Occipital lobe (tissue), 2 donors: ENCODE measurements around the gene ARL5C. TPM values are rescaled to one million over a fixed set of nuclear protein-coding genes. Genes with fewer than 3 reads are reported as not detected.
"Not testable (repeated sequence)": the region's sequence is repeated elsewhere in the genome, so short reads cannot be mapped to it uniquely, and the experiment has no call there.

Source experiments
- DNase-seq: peaks from one replicate; lab custom pipeline; 2025; lab: John Stamatoyannopoulos, UW
- total RNA-seq: library from RNA; depleted of rRNA; stranded (reverse); fragments of >200 nt; gene quantifications from one replicate; pipeline ENCODE4 v1.2.3, GENCODE V29; 2014

Gene ARL5C
- total RNA-seq, 1 donor from 2014 or later: not detected

DNA sequence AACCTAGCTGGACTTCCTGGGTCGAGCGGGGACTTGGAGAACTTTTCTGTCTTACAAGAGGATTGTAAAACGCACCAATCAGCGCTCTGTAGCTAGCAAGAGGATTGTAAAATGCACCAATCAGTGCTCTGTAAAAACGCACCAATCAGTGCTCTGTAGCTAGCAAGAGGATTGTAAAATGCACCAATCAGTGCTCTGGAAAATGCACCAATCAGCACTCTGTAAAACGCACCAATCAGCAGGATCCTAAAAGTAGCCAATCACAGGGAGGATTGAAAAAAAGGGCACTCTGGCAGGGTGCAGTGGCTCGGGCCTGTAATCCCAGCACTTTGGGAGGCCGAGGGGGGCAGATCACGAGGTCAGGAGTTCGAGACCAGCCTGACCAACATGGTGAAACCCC lies 2.5 kb upstream of the ARL5C start:
- DNase-seq: not testable (repeated sequence)

DNA sequence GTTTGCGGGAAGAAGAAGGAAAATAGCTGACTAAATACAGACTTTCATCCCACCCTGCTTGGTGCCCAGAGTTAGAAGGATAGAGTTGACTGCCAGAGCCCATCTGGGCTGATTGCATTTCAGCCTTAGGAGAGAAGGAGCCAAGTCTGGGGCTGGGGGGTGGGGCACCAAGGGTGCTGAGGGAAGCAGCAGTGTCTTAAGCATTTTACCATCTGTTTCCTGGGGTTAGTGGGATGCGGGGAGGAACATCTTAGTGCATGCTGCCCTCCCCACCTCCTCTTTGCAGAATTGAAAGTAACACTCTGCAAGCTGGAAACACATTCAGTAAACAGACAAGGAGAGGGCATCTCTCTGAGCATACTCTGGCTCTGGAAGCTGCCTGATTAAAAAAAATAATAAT lies 1.5 kb upstream of the ARL5C start:
- DNase-seq: no peak

DNA sequence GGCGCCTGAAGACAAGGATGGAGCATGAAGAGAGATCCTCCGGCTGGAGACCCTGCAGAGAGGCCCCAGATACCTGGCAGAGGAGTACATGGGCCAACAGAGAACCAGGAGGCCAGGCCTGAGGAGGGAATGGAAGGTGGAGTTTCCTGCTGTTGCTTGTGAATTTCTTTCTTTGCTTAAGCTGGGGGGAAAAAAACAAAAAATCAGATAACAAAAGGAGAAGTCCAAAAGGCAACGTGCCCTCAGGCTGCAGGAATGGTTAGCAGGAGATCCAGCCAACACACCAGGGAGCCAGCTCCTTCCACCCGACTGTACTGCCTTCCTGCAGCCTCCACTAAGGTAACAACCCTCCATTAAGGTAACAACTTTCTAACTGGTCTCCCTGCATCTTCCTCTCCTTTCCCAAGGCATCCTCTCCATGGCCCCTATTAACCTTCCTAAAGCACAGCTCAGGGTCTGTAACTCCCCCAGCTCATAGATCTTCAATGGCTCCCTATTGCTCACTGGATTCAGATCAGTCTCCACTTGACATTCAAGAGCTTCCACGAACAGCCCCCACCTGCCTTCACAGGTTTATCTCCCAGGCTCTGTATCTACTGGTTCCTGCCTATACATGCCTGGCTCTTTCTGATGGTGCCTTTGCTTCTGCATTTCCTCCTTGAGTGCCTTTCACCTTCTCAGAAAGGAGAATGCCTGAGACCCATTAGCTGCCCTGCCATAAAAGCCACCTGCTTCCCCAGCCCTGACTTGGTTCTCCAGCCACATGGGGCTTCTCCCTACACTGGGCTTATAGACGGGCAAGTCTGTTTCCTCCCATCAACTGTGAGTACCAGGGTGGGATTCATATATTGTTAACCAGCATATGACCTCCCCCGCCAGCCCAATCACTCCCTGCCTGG lies 725 bp upstream of the ARL5C start:
- DNase-seq: no peak

DNA sequence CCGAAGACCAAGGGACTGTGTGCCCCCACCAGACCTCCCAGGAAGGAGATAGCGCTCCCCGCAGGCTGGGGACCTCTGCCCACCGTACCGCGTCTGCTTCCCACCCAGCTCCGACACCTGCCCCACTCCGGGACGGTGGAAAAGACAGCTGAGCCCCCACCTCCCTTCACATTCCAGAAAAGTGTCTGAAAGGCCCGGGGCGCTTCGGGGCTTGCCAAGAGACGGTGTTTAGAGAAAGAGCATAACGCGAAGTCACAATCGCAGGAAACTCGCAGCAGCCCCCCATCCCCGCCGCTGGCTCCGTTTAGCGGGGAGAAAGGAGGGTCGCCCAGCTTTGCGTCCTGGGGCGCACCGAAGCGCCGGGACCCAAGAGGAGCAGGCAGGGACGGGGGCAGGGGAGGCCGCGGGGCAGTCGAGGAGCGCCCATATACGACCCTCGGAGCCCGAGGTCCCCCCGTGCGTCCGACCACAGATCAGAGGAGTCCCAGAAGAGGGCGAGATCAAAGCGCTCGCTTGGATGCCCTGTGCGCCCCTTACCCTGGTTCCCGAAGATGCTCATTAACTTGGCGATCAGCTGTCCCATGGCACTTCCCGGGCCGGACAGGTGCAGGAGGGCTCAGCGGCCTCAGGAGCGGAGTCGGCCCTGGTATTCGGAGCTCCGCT lies 652 bp downstream of the ARL5C start:
- no peak for DNase-seq

DNA sequence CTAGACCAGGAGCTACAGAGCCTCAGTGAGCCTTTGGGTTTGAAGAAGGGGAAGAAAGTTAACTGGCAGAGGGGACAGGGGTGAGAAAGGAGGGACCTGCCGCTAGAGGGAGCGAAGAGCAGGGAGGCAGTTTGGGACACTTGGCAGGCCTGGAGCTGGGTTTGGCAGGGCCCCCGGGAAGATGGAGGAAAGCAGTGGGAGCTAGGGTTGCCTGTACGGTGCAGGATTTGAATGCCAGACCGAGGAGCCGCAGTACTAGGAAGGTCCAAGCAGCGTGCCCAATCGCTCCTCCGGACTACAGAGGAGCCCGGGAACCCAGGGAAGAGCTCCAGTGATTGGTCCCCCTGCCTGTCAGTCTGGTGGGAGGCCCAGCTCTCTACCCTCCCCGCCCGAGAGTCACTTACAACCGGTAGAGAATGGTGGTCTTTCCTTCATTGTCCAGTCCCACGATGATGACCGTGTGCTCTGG lies 1.3 kb downstream of the ARL5C start:
- DNase-seq: peak; percentile 56

DNA sequence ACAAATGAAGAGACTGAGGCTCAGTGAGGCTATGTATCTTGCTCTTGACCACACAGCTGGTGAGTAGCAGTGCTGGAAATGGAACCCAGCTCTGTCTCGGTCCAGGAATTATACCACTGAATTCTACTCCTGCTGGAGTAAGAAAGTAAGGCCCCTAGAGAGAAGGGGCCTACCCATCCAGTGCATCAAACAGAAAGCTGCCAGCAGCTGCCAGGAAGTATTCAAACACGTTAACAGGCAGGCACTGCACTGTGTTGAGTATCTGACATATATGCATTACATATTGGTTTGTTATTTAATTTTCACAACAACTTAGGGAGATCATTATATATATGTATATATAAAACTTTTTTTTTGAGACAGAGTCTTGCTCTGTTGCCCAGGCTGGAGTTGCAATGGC lies 4.0 kb downstream of the ARL5C start:
- no peak for DNase-seq

DNA sequence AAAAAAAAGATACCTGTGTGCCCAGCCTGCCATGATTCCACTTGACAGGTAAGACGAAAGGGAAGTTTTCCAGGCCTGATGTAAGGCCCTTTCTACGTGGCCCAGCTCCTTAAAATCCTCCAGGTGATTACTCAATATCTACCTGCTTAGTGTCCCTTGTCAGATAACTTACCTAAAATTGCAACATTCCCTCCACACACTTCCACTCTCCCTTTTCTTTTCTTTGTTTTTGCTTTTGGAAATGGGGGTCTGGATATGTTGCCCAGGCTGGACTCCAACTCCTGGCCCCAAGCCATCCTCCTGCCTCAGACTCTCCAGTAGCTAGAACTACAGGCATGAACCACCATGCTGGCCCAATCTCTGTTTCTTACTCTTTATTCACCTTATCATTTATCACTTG lies 7.3 kb downstream of the ARL5C start:
- no peak for DNase-seq

DNA sequence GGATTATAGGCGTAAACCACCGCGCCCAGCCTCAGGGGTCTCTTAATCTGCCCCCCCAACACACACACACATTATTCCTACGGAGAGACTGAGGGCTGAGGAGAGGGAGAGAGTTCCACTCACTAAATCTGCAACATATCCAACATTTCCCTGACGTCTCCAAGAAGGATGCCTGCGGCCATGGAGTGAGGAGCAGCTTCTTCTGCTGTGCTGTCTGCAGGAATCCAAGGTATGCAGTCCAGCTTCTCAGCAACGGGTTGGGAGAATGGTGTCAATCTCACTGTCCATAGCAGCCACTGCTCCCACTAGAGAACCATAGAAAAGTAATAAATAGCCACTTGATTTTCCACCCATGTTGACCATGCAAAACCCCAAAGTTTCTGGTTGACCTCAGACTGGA lies 9.5 kb downstream of the ARL5C start:
- no peak for DNase-seq

DNA sequence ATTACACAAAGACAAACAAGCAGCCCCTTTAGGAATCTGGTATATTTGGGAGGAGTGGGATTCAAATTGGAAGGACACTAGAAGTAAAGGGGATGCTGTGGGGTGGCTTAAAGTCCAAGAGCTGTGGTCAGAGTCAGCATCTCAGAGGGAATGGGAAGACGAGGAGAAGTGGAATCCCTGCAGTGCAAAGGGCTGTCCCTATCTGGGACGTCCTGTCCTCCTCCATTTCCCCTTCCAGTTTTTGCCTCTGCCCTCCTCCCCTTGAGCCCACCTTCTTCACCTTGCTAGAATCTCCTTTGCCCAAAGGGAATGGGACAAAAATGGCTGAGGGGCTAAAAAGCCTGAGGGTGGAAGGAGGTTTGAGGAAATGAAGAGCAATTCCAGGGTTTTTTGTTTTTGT lies 10.3 kb downstream of the ARL5C start:
- DNase-seq: no peak

DNA sequence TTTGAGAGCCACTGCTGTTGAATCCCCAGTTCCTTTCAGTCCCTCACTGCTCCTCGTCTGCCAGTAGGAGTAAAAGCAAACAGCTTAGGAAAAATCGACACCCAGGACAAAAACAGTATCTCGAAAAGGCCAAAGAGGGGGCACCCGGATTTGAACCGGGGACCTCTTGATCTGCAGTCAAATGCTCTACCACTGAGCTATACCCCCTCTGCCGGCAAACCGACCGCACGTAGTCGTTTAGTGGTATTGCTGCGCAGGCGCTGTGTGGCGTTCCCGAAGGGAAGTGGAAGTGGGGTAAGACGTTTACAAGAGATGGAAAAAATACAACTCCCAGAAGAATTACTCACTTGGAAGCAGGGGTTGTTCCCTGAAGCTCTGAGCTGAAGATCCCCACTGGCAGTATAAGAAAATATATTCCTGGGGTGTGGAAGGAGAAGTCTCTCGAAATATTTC lies 12.3 kb downstream of the ARL5C start:
- DNase-seq: peak; percentile 84

DNA sequence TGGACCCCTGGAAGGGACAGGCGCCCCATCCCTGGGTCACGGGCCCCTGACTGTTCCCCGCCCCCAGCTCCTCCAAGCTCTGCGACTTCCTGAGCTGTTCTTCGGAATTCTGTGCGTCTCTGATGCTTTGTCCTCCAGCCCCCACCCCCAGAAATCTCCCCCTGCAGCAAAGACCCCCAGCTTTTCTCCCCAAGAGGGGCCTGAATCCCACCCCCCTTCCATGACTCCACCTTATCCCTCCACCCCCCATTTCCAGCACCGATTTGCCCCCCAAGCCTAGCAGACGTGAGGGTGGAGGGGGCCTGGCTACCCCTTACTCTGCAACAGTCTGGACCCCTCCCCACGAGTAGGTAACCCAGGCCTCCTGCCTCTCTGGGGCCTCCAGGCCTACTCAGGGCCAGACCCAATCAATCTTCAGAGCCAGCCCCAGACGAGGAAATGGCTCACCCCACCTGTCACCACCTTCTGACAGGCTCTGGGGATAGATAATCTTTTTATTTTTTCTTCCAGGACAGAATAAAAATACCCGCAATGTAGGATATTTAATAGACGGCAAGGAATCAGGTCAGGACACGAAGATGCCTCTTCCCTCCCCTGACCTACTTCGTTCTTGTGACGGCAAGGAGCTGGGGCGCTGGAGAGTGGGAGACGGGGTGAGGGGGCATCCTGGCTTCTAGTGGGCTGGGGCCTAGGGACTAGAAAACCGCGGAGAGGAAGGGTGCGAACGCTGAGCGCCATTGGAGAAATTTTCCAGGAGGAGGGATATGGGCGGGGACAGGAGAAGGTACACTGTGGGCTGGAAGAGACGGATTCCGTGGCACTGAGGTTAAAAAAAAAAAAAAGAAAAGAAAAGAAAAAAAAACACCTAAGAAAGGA lies 13.8 kb downstream of the ARL5C start:
- peak; percentile 54 for DNase-seq

DNA sequence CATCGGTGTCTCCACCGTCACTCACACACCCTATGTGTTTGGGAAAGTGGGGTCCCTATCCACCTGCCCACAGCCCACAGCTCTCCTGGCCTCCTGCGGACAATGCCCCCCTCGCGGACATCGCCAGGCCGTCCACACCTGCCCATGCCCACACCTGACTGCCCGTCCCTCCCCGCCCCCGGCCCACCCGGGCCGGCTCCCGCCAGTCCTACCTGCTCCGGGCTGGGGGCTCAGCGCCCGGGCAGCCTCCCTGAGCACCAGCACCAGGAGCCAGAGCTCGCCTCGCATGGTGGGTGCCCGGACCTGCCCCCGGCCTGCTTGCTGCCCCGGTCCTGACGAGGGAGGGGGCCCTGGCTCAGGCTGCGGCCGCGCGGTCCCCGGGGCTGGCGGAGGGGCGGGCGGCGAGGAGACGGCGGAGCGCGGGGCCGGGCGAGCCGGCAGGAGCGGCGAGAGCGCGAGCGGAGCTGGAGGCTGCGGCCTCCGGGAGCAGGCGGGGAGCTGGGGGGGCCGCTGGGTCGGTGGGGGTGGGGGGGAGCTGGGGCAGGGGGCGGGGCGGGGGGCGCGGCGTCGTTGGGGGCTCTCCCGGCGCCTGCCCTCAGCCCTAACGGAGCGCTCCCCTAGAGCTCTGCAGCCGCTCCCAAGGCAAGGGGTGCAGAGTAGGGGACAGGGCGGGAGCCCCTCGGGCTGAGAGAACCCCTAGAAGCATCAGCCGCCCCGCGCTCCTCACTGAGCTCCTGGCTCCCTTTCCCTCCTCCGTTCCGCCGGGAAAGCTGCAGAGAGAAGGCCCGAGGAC lies 14.6 kb downstream of the ARL5C start, which contains the start of gene PLXDC1:
PLXDC1 (minus strand) TSS at position 488 of the 793 bp plus-strand sequence; CDS start at position 288, 200 bp downstream.
- no peak for DNase-seq

DNA sequence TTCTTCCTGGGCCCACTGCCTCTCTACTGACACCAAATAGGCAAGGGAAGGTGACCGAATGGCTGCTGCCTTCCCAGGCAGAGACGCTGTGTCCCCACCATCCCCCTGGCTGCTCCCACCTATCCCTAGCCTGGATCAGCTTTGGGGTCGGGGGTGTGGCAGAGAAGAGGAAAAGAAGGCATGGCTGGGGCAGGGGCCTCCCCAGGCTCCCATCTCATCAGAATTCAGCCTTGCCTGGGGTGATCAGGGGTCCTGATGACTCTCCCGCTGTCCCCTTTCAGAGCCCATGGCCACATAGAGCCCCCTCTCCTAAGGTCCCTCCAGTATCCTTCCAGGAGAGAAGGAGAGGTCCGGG lies 15.2 kb downstream of the ARL5C start:
- DNase-seq: no peak

DNA sequence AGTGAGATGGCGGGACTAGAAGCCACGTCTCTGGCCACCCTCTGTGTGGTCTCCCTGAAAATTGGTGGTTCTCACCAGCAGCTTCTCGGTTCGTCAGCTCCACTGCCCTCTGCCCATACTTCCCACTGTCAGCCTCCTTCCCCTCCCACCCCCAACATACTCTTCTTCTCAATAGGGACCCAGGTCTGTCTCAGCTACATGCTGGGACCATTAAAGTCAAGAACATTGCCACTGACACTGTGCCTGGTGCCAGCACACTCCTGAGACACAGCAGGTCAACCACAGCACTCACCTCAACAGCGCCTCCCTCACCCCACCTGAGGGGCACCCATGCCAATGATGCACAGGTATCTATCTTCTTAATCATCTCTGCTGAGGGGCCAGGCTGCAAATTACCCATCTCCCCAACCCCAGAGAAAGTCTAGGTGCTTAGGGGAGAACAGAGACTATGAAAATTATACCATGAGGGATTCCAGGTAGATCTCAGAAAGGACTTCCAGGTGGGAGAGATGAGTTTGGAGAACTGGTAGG lies 15.8 kb downstream of the ARL5C start:
- DNase-seq: no peak

DNA sequence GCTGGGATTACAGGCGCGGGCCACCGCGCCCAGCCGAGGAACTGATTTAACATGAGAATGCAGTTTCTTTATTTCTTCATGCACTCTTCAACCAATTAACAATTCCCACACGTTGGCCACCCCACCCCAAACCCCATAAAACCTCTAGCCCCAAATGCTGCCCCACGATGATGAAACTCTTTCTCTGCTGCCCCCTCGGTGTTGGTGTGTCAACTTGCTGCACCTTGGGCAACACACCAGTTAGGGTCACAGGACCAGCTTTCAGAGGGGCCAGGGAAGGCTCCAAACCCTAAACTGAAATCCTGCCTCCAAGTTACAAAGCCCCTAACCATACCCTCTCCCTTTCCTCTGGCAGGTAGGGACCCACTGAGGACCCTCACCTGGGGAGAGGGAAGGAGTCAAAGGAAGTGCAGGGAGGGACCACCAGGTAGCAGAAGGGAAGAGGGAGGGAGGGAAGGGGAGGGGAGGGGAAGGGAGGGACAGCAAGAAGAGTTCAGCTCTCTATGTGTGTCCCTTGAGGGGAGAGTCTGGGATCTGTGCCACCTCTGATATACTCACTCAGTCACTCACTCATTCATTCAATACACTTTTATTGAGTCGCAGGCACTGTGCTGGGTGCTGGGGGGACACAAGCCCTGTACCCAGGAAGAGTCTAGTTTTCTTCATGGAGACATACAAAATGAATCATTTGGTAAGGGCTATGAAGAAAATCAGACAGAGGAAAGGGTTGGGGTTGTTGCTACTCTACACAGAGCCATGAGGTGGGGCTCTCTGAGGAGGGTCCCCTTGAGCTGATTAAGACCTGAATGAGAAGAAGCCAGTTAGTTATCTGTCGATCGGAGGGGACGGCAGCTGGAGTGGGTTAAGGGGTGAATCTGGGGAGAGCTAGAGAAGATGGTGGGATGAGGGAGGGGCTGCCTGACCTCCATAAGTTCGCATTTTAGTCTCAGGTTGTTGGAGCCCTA lies 18.5 kb downstream of the ARL5C start:
- no peak for DNase-seq

DNA sequence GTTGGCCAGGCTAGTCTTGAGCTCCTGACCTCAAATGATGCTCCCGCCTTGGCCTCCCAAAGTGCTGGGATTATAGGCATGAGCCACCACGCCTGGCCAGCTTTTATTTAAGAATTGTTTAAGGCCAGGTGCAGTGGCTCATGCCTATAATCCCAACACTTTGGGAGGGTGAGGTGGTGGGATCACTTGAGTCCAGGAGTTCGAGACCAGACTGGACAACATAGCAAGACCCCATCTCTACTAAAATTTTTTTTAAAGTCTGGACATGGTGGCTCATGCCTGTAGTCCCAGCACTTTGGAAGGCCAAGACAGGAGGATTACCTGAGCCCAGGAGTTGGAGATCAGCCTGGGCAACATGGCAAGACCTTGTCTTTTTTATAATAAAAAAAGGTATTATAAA lies 19.7 kb downstream of the ARL5C start:
- DNase-seq: no peak

DNA sequence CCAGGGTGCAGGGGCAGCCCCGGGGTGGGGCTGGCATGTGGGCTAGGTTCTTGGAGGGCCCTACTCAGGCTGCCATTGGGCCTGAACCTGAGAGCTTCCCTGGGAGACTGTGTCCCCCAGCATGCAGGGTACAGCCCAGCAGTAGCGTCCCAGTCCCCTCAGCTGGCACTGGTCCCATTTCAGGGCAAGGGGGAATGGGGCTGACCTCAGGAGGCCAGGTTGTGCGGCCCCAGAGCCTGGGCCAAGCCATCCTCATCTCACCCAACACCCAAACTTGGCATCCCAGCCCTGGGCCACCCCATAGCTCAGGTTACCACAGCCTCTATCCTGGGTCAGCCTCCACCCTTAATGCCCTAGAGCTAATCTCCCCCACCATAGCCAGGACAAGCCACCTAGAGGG lies 20.8 kb downstream of the ARL5C start:
- DNase-seq: no peak

DNA sequence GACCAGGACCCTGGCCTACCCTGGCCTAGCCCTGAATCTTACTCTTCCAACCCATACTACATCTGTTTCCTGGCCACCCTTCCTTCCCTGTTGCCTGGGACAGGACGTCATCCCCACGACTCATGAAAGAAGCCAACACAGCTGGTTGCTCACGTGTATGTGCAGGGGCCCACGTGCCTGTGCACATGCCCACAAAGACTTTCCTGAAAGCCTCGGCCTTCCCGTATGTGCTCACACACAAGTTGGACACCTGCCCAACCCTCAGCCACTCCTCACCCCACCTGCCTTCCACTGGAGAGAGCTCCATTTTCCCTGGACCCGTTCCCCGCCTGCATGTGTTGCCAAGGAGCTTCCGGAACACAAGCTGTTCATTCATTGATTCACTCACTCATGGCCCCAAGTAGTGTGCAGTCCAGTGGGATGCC lies 21.5 kb downstream of the ARL5C start:
- DNase-seq: peak; percentile 60

DNA sequence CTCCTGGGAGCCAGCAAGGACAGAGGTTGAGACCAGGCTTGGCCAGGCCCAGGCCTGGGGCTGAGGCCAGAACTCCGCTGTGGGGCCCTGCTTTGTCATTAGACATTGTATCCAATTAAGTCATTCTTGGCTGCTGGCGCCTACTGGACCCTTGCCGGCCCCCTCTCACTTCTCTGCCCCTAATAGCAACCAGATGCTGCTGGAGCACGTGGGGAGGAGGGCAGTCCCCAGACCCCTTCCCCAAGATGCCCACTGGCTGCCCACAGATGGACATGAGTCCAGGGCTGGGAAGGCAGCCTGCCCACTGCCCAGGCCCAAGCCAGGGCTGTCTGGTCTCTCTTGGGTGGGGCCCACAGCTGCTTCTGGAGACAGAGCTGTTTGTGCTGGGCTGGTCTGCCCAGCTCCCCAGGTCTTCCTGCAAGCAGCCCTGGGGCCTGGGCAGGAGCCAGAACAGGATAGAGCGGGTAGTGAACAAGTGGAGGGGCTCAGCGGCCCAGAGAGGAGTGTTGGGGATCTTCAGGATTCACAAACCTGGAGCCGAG lies 22.3 kb downstream of the ARL5C start:
- DNase-seq: no peak
